Measurements from ENCODE around the gene USP37. TPM values are rescaled to one million over a fixed set of nuclear protein-coding genes. Genes with fewer than 3 reads are reported as not detected.
A peak's percentile ranks its signal among the peaks of the same experiment; 100 is the strongest.

USP37 gene
- total and polyA plus RNA-seq, 2 of the 13 experiments (the other 11 are each of a cell fraction or from before 2014, with no cell fraction given), result 6.5 to 30.6 TPM

DNA sequence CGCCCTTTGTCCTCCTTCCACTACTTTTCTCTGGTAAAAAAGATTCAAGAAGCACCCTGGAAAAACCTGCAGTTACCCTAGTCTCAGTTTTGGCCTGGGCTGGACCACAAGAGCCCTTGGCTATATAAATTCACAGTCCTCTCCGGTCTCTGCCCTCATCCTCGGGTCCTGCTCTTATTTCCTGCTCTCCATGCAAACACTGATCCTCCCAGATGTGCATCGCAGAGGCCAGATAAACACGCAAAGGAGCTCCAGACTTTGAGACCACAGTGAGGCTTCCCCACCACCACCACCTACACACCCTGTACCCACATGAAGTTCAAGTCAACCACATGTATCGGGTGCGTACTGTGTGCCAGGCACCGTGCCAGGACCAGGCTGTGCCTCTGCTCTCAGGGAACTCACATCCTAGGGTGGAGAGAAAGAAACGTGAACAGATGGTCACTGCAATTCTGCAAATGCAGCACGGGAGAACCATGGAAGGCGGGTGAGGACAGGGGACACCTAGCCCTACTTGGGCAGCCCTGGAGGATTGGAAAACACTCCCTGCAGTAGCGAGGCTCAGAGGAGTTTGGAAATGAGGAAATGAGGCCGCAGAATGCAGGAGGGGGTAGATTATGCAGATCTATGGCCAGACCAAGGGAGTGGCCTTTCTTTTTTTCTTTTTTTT, 161.1 kb downstream of the USP37 start (continued):
- TF ChIP-seq, protein P1, sequence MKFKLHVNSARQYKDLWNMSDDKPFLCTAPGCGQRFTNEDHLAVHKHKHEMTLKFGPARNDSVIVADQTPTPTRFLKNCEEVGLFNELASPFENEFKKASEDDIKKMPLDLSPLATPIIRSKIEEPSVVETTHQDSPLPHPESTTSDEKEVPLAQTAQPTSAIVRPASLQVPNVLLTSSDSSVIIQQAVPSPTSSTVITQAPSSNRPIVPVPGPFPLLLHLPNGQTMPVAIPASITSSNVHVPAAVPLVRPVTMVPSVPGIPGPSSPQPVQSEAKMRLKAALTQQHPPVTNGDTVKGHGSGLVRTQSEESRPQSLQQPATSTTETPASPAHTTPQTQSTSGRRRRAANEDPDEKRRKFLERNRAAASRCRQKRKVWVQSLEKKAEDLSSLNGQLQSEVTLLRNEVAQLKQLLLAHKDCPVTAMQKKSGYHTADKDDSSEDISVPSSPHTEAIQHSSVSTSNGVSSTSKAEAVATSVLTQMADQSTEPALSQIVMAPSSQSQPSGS (CRISPR knock-in tag; IDR thresholded peaks at IDR 0.05), result no peak
- TF ChIP-seq ZNF44 (CRISPR knock-in tag; IDR thresholded peaks at IDR 0.05), result peak; percentile 76
- no peak for TF ChIP-seq SNAPC2 (CRISPR knock-in tag; IDR thresholded peaks at IDR 0.05)
- TF ChIP-seq MXD1 (CRISPR knock-in tag; IDR thresholded peaks at IDR 0.05), result no peak
- no peak for TF ChIP-seq FOSL2 (CRISPR knock-in tag; IDR thresholded peaks at IDR 0.05)
- TF ChIP-seq, protein P2, sequence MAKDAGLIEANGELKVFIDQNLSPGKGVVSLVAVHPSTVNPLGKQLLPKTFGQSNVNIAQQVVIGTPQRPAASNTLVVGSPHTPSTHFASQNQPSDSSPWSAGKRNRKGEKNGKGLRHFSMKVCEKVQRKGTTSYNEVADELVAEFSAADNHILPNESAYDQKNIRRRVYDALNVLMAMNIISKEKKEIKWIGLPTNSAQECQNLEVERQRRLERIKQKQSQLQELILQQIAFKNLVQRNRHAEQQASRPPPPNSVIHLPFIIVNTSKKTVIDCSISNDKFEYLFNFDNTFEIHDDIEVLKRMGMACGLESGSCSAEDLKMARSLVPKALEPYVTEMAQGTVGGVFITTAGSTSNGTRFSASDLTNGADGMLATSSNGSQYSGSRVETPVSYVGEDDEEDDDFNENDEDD (CRISPR knock-in tag; IDR thresholded peaks at IDR 0.05; ENCODE audit: borderline replicate concordance), result no peak
- TF ChIP-seq, protein P3, sequence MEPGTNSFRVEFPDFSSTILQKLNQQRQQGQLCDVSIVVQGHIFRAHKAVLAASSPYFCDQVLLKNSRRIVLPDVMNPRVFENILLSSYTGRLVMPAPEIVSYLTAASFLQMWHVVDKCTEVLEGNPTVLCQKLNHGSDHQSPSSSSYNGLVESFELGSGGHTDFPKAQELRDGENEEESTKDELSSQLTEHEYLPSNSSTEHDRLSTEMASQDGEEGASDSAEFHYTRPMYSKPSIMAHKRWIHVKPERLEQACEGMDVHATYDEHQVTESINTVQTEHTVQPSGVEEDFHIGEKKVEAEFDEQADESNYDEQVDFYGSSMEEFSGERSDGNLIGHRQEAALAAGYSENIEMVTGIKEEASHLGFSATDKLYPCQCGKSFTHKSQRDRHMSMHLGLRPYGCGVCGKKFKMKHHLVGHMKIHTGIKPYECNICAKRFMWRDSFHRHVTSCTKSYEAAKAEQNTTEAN (CRISPR knock-in tag; conservative IDR thresholded peaks at IDR 0.05), result no peak
- TF ChIP-seq ZNF343 (CRISPR knock-in tag; IDR thresholded peaks at IDR 0.05), result no peak
- no peak; the same call in 1 of the 2 replicates for TF ChIP-seq POLR2AphosphoS2 (IDR thresholded peaks at IDR 0.05; ENCODE audit: low read depth, low read length)
- TF ChIP-seq ZNF740 (CRISPR knock-in tag; IDR thresholded peaks at IDR 0.05), result no peak
- no peak for TF ChIP-seq ATF4 (CRISPR knock-in tag; IDR thresholded peaks at IDR 0.05)
- no peak for TF ChIP-seq GTF2F1 (IDR thresholded peaks at IDR 0.05; ENCODE audit: low read length)
- no peak for TF ChIP-seq SPEN (CRISPR knock-in tag; IDR thresholded peaks at IDR 0.05; ENCODE audit: low read depth)
- TF ChIP-seq, protein P4, sequence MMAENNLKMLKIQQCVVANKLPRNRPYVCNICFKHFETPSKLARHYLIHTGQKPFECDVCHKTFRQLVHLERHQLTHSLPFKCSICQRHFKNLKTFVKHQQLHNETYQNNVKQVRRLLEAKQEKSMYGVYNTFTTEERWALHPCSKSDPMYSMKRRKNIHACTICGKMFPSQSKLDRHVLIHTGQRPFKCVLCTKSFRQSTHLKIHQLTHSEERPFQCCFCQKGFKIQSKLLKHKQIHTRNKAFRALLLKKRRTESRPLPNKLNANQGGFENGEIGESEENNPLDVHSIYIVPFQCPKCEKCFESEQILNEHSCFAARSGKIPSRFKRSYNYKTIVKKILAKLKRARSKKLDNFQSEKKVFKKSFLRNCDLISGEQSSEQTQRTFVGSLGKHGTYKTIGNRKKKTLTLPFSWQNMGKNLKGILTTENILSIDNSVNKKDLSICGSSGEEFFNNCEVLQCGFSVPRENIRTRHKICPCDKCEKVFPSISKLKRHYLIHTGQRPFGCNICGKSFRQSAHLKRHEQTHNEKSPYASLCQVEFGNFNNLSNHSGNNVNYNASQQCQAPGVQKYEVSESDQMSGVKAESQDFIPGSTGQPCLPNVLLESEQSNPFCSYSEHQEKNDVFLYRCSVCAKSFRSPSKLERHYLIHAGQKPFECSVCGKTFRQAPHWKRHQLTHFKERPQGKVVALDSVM (CRISPR knock-in tag; IDR thresholded peaks at IDR 0.05), result peak; percentile 31; the same call in 1 of the 2 replicates
- TF ChIP-seq CHD2 (IDR thresholded peaks at IDR 0.05; ENCODE audit: low read depth, low read length), result no peak
- TF ChIP-seq ZNF101 (CRISPR knock-in tag; IDR thresholded peaks at IDR 0.05; ENCODE audit: borderline replicate concordance, low read depth), result no peak
- no peak for TF ChIP-seq ZFP1 (CRISPR knock-in tag; IDR thresholded peaks at IDR 0.05)
- TF ChIP-seq, protein P5, sequence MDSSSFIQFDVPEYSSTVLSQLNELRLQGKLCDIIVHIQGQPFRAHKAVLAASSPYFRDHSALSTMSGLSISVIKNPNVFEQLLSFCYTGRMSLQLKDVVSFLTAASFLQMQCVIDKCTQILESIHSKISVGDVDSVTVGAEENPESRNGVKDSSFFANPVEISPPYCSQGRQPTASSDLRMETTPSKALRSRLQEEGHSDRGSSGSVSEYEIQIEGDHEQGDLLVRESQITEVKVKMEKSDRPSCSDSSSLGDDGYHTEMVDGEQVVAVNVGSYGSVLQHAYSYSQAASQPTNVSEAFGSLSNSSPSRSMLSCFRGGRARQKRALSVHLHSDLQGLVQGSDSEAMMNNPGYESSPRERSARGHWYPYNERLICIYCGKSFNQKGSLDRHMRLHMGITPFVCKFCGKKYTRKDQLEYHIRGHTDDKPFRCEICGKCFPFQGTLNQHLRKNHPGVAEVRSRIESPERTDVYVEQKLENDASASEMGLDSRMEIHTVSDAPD (CRISPR knock-in tag; IDR thresholded peaks at IDR 0.05), result no peak
- TF ChIP-seq RBM22 (optimal IDR thresholded peaks at IDR 0.05; ENCODE audit: low read length), result peak; percentile 23

Data from HepG2 (cell line).